ENCODE measurements around the gene MYO9B. TPM values are rescaled to one million over a fixed set of nuclear protein-coding genes. Genes with fewer than 3 reads are reported as not detected.

MYO9B gene
- total RNA-seq, 3 donors from 2014 or later (not counting 1 experiment from before 2014, with no cell fraction given): 321 to 378 (median 365) TPM

GRCh38 chr19:17125062-17125727 lies 49.6 kb downstream of the MYO9B start:
- H3K36me3 Mint-ChIP-seq: no peaks in the 10 kb centered on the region
- Histone ChIP-seq H3K27me3 (ENCODE audit: control insufficient read depth, insufficient read depth, low read length) (no peaks in the 10 kb centered on the region), H3K4me1 (ENCODE audit: control insufficient read depth, insufficient read depth, low read length) (peaks cover 75% of the 10 kb centered on the region), H3K36me3 (ENCODE audit: control insufficient read depth, insufficient read depth, low read length) (peaks cover 2% of the 10 kb centered on the region), H3K9me3 (ENCODE audit: control insufficient read depth, insufficient read depth, low read length) (no peaks in the 10 kb centered on the region), H3K4me3 (ENCODE audit: low read length) (peak overlapping the region; percentile 27), H3K27ac (ENCODE audit: low read length) (peak overlapping the region; percentile 97)
- 4% methylated on average over 8 of the region's 10 CpGs for WGBS (ENCODE audit: insufficient coverage)
- TF ChIP-seq, protein P1, sequence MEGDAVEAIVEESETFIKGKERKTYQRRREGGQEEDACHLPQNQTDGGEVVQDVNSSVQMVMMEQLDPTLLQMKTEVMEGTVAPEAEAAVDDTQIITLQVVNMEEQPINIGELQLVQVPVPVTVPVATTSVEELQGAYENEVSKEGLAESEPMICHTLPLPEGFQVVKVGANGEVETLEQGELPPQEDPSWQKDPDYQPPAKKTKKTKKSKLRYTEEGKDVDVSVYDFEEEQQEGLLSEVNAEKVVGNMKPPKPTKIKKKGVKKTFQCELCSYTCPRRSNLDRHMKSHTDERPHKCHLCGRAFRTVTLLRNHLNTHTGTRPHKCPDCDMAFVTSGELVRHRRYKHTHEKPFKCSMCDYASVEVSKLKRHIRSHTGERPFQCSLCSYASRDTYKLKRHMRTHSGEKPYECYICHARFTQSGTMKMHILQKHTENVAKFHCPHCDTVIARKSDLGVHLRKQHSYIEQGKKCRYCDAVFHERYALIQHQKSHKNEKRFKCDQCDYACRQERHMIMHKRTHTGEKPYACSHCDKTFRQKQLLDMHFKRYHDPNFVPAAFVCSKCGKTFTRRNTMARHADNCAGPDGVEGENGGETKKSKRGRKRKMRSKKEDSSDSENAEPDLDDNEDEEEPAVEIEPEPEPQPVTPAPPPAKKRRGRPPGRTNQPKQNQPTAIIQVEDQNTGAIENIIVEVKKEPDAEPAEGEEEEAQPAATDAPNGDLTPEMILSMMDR (IDR thresholded peaks at IDR 0.05): no peak
- peak overlapping the region; percentile 96 to 100 for H3K27ac Mint-ChIP-seq
- no peaks in the 10 kb centered on the region for H3K9me3 Mint-ChIP-seq
- DNase-seq (peak; percentile 33 to 89), ATAC-seq (peak; percentile 78 to 92 (median 81))
- intact Hi-C loops (cut with micrococcal nuclease): loop anchor here (1.0 to 5.0 kb wide), 7 partner anchors 10 to 754 kb away; partner anchors contain the start of genes HAUS8, MYO9B and OCEL1
- H3K4me1 Mint-ChIP-seq: peaks cover 37 to 80% of the 10 kb centered on the region in 2 donors
- H3K27me3 Mint-ChIP-seq (ENCODE audit: low read depth in 2 of 2): no peaks in the 10 kb centered on the region
- peak overlapping the region; percentile 97 for H3K4me3 Mint-ChIP-seq

DNA sequence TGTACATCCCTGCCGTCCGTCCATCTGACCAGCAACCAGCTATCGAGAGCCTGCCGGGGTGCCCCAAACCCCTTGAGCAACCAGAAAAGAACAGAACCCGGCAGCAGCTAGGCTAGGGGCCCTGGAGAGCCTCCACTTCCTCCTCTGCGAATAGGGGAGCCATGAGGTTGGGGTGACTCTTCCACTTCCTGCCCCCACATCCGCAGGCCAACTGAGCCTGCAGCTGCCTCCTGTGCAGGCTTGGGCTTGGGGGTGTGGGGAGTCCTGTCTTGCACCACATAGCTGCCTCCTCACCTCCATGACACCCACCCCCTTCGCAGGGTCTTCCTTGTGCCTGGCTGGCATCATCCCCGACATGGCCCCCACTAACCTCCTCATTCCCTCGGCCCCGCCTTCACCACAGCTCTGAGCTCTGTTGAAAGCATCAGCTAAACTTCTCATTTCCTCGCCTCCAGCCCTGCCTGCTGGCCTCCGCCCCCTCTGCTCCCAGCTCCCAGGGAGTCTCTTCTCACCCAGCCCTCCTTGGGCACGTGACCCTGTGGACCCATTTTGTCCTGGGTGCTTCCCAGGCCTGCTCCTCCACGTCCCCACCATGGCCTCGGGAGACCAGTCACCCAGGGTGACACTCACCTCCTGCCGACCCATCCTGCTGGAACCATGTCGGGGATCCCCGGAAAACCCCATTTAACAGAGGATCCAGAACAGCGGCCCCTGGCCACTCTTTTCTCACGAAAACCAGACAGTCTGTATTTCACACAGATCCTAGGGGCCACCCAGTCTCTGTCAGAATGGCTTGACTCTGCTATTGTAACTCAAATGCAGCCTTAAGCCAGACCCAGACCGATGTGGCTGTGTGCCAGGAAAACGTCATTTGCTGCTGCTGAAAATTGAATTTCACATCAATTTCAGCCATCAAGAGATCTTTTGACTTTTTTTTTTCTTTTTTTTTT lies 50.4 kb downstream of the MYO9B start:
- peaks cover 41 to 76% of the 10 kb centered on the region in 2 donors for H3K4me1 Mint-ChIP-seq
- TF ChIP-seq, protein P1 (IDR thresholded peaks at IDR 0.05): no peak
- ATAC-seq (peak; percentile 77 to 90 (median 81)), DNase-seq (peak; percentile 82 to 91)
- no peaks in the 10 kb centered on the region for H3K9me3 ChIP-seq (ENCODE audit: control insufficient read depth, insufficient read depth, low read length)
- no peaks in the 10 kb centered on the region for H3K9me3 Mint-ChIP-seq
- H3K4me3 Mint-ChIP-seq: peak overlapping the region; percentile 97
- H3K4me1 ChIP-seq (ENCODE audit: control insufficient read depth, insufficient read depth, low read length): peaks cover 75% of the 10 kb centered on the region
- 7% methylated on average over 21 of the region's 23 CpGs for WGBS (ENCODE audit: insufficient coverage)
- no peaks in the 10 kb centered on the region for H3K36me3 Mint-ChIP-seq
- H3K27ac Mint-ChIP-seq: peak overlapping the region; percentile 96 to 100
- no peaks in the 10 kb centered on the region for H3K27me3 Mint-ChIP-seq (ENCODE audit: low read depth in 2 of 2)
- H3K27me3 ChIP-seq (ENCODE audit: control insufficient read depth, insufficient read depth, low read length): no peaks in the 10 kb centered on the region
- intact Hi-C loops (cut with micrococcal nuclease): loop anchor here (1.0 to 5.0 kb wide), 7 partner anchors 9 to 755 kb away; partner anchors contain the start of genes HAUS8, MYO9B and OCEL1
- peak overlapping the region; percentile 27 for H3K4me3 ChIP-seq (ENCODE audit: low read length)
- H3K27ac ChIP-seq (ENCODE audit: low read length): peak overlapping the region; percentile 97
- H3K36me3 ChIP-seq (ENCODE audit: control insufficient read depth, insufficient read depth, low read length): peaks cover 2% of the 10 kb centered on the region

DNA sequence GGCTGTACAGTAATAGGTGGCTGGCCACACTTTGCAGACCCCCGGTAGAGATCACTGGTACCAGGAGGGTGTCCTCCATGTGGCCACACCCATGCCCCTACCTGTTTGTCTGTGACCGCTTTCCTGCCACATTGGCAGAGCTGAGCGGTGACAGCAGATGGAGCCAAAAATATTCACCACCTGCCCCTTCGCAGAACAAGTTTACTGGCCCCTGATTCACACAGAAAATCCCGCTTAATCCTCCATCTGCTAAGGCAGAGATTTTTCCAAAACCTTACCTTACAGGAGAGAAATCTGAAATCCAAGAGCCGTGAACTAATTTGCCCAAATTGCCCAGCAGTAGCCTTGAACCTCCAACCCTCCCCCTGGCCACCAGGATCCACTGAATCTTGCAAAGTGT lies 52.1 kb downstream of the MYO9B start:
- WGBS (ENCODE audit: insufficient coverage): 94% methylated on average over 6 of the region's 6 CpGs
- peaks cover 2% of the 10 kb centered on the region for H3K36me3 ChIP-seq (ENCODE audit: control insufficient read depth, insufficient read depth, low read length)
- peaks cover 44 to 70% of the 10 kb centered on the region in 2 donors for H3K4me1 Mint-ChIP-seq
- H3K4me3 ChIP-seq (ENCODE audit: low read length): no peak overlapping the region
- TF ChIP-seq, protein P1 (IDR thresholded peaks at IDR 0.05): no peak
- H3K36me3 Mint-ChIP-seq: no peaks in the 10 kb centered on the region
- H3K4me3 Mint-ChIP-seq: peak overlapping the region; percentile 17
- H3K27ac Mint-ChIP-seq: peak overlapping the region; percentile 96 to 100
- no peaks in the 10 kb centered on the region for H3K27me3 ChIP-seq (ENCODE audit: control insufficient read depth, insufficient read depth, low read length)
- no peak overlapping the region for H3K27ac ChIP-seq (ENCODE audit: low read length)
- no peaks in the 10 kb centered on the region for H3K9me3 Mint-ChIP-seq
- no peaks in the 10 kb centered on the region for H3K9me3 ChIP-seq (ENCODE audit: control insufficient read depth, insufficient read depth, low read length)
- no peak for DNase-seq
- no peaks in the 10 kb centered on the region for H3K27me3 Mint-ChIP-seq (ENCODE audit: low read depth in 2 of 2)
- ATAC-seq: no peak
- peaks cover 67% of the 10 kb centered on the region for H3K4me1 ChIP-seq (ENCODE audit: control insufficient read depth, insufficient read depth, low read length)
- intact Hi-C loops (cut with micrococcal nuclease): loop anchor here (5.0 kb wide), 1 partner anchor 100 kb away; the partner anchor contains the start of gene OCEL1
